HG03575 (cell line): ENCODE data around the gene PKM.

ENCODE experiments used
- ATAC-seq: cut with Tn5 transposase; IDR thresholded peaks from one replicate; pipeline ENCODE4 v1.9.1; 2021; ENCODE audit not compliant: unreplicated experiment, insufficient number of reproducible peaks, low FRiP score; ENCODE audit errors: extremely low read depth

Gene PKM

GRCh38 chr15:72205273-72205672 is 25.7 kb downstream of the PKM start:
- ATAC-seq = no peak

- no peak for ATAC-seq
Measured at GRCh38 chr15:72203507-72203837, 27.5 kb downstream of the PKM start.

GRCh38 chr15:72202801-72203506 is 28.0 kb downstream of the PKM start:
- ATAC-seq = no peak

- no peak for ATAC-seq
Measured at GRCh38 chr15:72202302-72202701, 28.7 kb downstream of the PKM start.

- ATAC-seq = no peak
Measured at GRCh38 chr15:72201391-72201921, 29.5 kb downstream of the PKM start.

GRCh38 chr15:72200395-72201237 is 30.4 kb downstream of the PKM start:
- ATAC-seq = no peak

GRCh38 chr15:72199721-72200212 is 31.2 kb downstream of the PKM start:
- ATAC-seq = no peak

GRCh38 chr15:72199205-72199515 is 31.8 kb downstream of the PKM start:
- ATAC-seq = no peak

- ATAC-seq = no peak
Measured at GRCh38 chr15:72198356-72199204, 32.4 kb downstream of the PKM start.

- no peak for ATAC-seq
Measured at GRCh38 chr15:72197460-72198355, 33.3 kb downstream of the PKM start, which contains the start of gene GRAMD2A. GRAMD2A (minus strand) TSS chr15:72197787.

GRCh38 chr15:72197041-72197459 is 33.9 kb downstream of the PKM start:
- ATAC-seq = no peak

GRCh38 chr15:72196409-72197040 is 34.5 kb downstream of the PKM start:
- ATAC-seq = no peak

GRCh38 chr15:72195101-72195511 is 35.9 kb downstream of the PKM start:
- ATAC-seq = no peak

GRCh38 chr15:72193836-72194396 is 37.1 kb downstream of the PKM start:
- no peak for ATAC-seq

- no peak for ATAC-seq
Measured at GRCh38 chr15:72192416-72192815, 38.6 kb downstream of the PKM start.

GRCh38 chr15:72189250-72189902 is 41.6 kb downstream of the PKM start:
- ATAC-seq = no peak

- no peak for ATAC-seq
Measured at GRCh38 chr15:72184165-72184811, 46.7 kb downstream of the PKM start.
